OCI-LY3 (cell line): ENCODE data around the gene ACSL4.
A peak's percentile ranks its signal among the peaks of the same experiment; 100 is the strongest.

Source experiments
- H2AFZ ChIP-seq: fragments of 200-600, 300-600 bp; shearing (Covaris generic); 2 replicates; pipeline ENCODE4 v1.6.0; 2014; ENCODE audit warnings: antibody characterized with exemption, low read depth, low read length
- H3K27ac ChIP-seq: fragments of 200-600, 300-600 bp; sonication (generic); 2 replicates; pipeline ENCODE4 v1.5.1; 2014; ENCODE audit warnings: mild to moderate bottlenecking, low read length, moderate library complexity, mixed read lengths
- H3K27me3 ChIP-seq: fragments of 200-600, 300-600 bp; sonication (generic); 2 replicates; pipeline ENCODE4 v1.6.1; 2014; ENCODE audit warnings: low read depth, low read length, mixed read lengths
- H3K36me3 ChIP-seq: fragments of 200-600, 300-600 bp; sonication (generic); replicated peaks from 2 replicates; pipeline ENCODE3; 2014; ENCODE audit warnings: low read depth, low read length, mixed read lengths
- H3K4me1 ChIP-seq: fragments of 300-600, 200-600 bp; sonication (generic); 2 replicates; pipeline ENCODE4 v1.6.1; 2014; ENCODE audit warnings: low read length, mixed read lengths
- H3K4me2 ChIP-seq: fragments of 200-600, 300-600 bp; sonication (generic); 2 replicates; pipeline ENCODE4 v1.6.1; 2014; ENCODE audit warnings: low read length, mixed read lengths
- H3K4me3 ChIP-seq: fragments of 300-600, 200-600 bp; sonication (generic); 2 replicates; pipeline ENCODE4 v1.5.1; 2014; ENCODE audit warnings: antibody characterized with exemption, mild to moderate bottlenecking, low read length, moderate library complexity
- H3K79me2 ChIP-seq: fragments of 300-600, 200-600 bp; shearing (Covaris generic); 2 replicates; pipeline ENCODE4 v1.6.1; 2014; ENCODE audit warnings: mild to moderate bottlenecking, low read length, mixed read lengths
- H3K9ac ChIP-seq: fragments of 300-600, 200-600 bp; shearing (Covaris generic); 2 replicates; pipeline ENCODE4 v1.6.0; 2014; ENCODE audit warnings: mild to moderate bottlenecking, low read length, moderate library complexity
- H3K9me3 ChIP-seq: fragments of 200-600, 300-600 bp; shearing (Covaris generic); 2 replicates; pipeline ENCODE4 v1.6.1; 2014; ENCODE audit warnings: low read length, mixed read lengths; ENCODE audit not compliant: insufficient read depth
- H4K20me1 ChIP-seq: fragments of 200-600, 300-600 bp; sonication (generic); 2 replicates; pipeline ENCODE4 v1.6.1; 2016; ENCODE audit warnings: low read length, mixed read lengths; ENCODE audit not compliant: insufficient read depth
- EZH2phosphoT487 ChIP-seq: fragments of 200-600 bp; shearing (Covaris generic); IDR thresholded peaks from 2 replicates; pipeline ENCODE4 v1.6.1; 2018; ENCODE audit warnings: antibody characterized with exemption, mixed run types, low read depth
- TF ChIP-seq, protein P1 (sequence below): fragments of 200-600, 300-600 bp; sonication (generic); IDR thresholded peaks from 2 replicates; pipeline ENCODE4 v1.5.1; 2014; ENCODE audit warnings: antibody characterized with exemption, low read length, low read depth

The ACSL4 gene

DNA sequence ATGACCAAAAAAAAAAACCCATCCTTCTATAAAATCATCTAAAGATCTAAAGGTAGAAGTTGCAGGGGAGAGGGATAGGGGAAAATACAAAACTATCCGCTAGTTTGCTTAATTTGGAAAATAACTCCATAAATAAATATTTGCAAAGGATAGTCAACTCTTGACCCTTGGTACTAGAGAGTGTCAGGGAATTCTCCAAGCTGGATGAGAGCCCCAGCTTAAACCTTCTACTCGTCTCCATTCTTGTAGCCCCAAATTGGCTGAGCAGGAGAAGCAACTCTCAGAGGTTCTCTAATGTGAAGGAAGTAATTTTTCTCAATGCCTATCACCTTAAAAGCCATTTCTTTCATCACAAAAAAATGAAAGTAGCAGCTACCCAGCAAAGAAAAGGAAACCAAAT lies 35.2 kb downstream of the ACSL4 start:
- TF ChIP-seq, protein P1, sequence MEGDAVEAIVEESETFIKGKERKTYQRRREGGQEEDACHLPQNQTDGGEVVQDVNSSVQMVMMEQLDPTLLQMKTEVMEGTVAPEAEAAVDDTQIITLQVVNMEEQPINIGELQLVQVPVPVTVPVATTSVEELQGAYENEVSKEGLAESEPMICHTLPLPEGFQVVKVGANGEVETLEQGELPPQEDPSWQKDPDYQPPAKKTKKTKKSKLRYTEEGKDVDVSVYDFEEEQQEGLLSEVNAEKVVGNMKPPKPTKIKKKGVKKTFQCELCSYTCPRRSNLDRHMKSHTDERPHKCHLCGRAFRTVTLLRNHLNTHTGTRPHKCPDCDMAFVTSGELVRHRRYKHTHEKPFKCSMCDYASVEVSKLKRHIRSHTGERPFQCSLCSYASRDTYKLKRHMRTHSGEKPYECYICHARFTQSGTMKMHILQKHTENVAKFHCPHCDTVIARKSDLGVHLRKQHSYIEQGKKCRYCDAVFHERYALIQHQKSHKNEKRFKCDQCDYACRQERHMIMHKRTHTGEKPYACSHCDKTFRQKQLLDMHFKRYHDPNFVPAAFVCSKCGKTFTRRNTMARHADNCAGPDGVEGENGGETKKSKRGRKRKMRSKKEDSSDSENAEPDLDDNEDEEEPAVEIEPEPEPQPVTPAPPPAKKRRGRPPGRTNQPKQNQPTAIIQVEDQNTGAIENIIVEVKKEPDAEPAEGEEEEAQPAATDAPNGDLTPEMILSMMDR, result no peak
- no peak for TF ChIP-seq EZH2phosphoT487
- no peak overlapping the region for H3K9ac ChIP-seq

DNA sequence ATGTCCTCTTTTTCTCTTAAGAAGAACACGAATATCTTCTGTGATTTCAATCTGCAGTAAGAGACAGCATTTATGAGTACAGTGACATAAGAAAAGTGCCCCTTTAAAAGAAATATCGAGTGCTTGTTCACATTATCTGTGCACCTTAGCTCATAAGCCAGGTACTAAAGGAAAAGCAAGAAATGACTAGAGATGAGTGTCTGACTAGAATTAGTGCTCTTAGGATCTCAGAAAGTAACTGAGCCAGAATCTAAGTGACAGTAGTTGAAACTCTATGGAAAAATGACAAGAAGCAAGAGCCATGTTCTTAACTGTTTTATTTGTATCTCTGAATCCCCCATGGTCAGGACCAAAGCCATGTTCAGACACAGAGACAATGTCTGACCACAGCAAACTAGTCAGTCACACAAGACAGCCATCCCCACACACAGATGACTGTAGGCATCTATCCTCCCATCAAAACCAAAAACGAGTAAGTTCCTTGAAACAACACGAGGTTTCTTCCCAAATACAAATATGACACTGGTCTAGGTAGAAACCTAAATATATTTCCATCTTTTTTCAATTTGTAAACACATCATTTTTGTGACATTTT lies 36.8 kb downstream of the ACSL4 start:
- peak overlapping the region; percentile 17; the same call in 1 of the 2 replicates for H3K27ac ChIP-seq
- H3K9me3 ChIP-seq, result no peaks in the 10 kb centered on the region
- H3K36me3 ChIP-seq, result peaks cover 4% of the 10 kb centered on the region
- H3K4me2 ChIP-seq, result peak overlapping the region; percentile 64
- H3K27me3 ChIP-seq, result no peaks in the 10 kb centered on the region
- TF ChIP-seq, protein P1, result no peak
- no peak for TF ChIP-seq EZH2phosphoT487
- no peak overlapping the region for H3K9ac ChIP-seq
- H4K20me1 ChIP-seq, result peaks cover 72% of the 10 kb centered on the region
- peak overlapping the region; percentile 33 for H3K4me3 ChIP-seq
- no peak overlapping the region for H2AFZ ChIP-seq
- H3K79me2 ChIP-seq, result peaks cover 47% of the 10 kb centered on the region
- H3K4me1 ChIP-seq, result peaks cover 25% of the 10 kb centered on the region

More for the DNA sequence above, 35.2 kb downstream of the ACSL4 start:
- Histone ChIP-seq H3K36me3 (peaks cover 4% of the 10 kb centered on the region), H3K79me2 (peaks cover 52% of the 10 kb centered on the region), H4K20me1 (peaks cover 70% of the 10 kb centered on the region), H2AFZ (no peak overlapping the region), H3K4me2 (no peak overlapping the region), H3K9me3 (no peaks in the 10 kb centered on the region), H3K4me3 (no peak overlapping the region), H3K27me3 (no peaks in the 10 kb centered on the region), H3K4me1 (peaks cover 25% of the 10 kb centered on the region), H3K27ac (no peak overlapping the region)

GRCh38 chrX:109695637-109696036 lies 37.4 kb downstream of the ACSL4 start:
- Histone ChIP-seq H3K4me3 (peak overlapping the region; percentile 33), H2AFZ (no peak overlapping the region), H3K27ac (peak overlapping the region; percentile 17; the same call in 1 of the 2 replicates), H3K27me3 (no peaks in the 10 kb centered on the region), H4K20me1 (peaks cover 75% of the 10 kb centered on the region), H3K9me3 (no peaks in the 10 kb centered on the region), H3K4me2 (peak overlapping the region; percentile 64), H3K36me3 (peaks cover 4% of the 10 kb centered on the region), H3K9ac (no peak overlapping the region), H3K4me1 (peaks cover 25% of the 10 kb centered on the region), H3K79me2 (peaks cover 47% of the 10 kb centered on the region)
- TF ChIP-seq EZH2phosphoT487, result no peak
- TF ChIP-seq, protein P1, result no peak

DNA sequence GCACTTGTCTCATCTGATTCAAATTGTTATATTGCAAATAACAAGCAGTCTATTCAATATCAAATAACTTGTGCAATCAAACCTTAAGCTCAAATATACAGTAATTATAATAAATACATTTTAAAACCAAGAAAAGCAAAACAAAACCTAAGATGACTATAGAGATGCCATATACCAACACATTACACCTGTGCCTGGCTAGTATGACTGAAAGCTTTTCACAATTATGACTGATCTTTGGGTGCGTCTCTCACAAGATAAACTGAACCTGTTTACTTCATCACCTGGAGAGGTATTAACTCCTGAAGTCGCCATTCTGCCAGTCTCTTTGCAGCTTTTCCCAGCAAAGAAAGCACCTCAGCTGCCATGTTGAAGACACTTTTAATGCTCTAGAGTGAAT lies 41.3 kb downstream of the ACSL4 start:
- H3K4me3 ChIP-seq, result no peak overlapping the region
- no peaks in the 10 kb centered on the region for H3K27me3 ChIP-seq
- peaks cover 59% of the 10 kb centered on the region for H4K20me1 ChIP-seq
- no peak overlapping the region for H3K9ac ChIP-seq
- H3K36me3 ChIP-seq, result peaks cover 4% of the 10 kb centered on the region
- TF ChIP-seq, protein P1, result no peak
- no peak for TF ChIP-seq EZH2phosphoT487
- H3K27ac ChIP-seq, result no peak overlapping the region
- H3K9me3 ChIP-seq, result no peaks in the 10 kb centered on the region
- peaks cover 15% of the 10 kb centered on the region for H3K4me1 ChIP-seq
- peaks cover 27% of the 10 kb centered on the region for H3K79me2 ChIP-seq
- no peak overlapping the region for H3K4me2 ChIP-seq
- H2AFZ ChIP-seq, result no peak overlapping the region
